Karpas-422 (cell line): ENCODE data around the gene PHF3. TPM values are rescaled to one million over a fixed set of nuclear protein-coding genes. Genes with fewer than 3 reads are reported as not detected.

ENCODE experiments used
- small RNA-seq: library from RNA; depleted of rRNA; stranded (forward); fragments of <200 nt; gene quantifications from one replicate; pipeline ENCODE3, GENCODE V24; 2014
- total RNA-seq: library from RNA; depleted of rRNA; stranded (reverse); fragments of >200 nt; shearing (Covaris generic); gene quantifications from 2 replicates; pipeline ENCODE4 v1.2.3, GENCODE V29; 2014; ENCODE audit warnings: low replicate concordance; rRNA removed

Gene PHF3
- total RNA-seq, 1 experiment from 2014 or later, result 86.3 TPM

Small RNA genes within 50 kb of the gene (small RNA-seq; reads per million reads assigned to genes)
- gene AL513043.1, result not detected

Other genes with a start within 250 kb of the PHF3 start
- 11.1 and 39.5 TPM in 2 replicates for gene PTP4A1, start 63.3 kb upstream of the PHF3 start, total RNA-seq